GM12878 (cell line): ENCODE results near the gene NEDD8. TPM values are rescaled to one million over a fixed set of nuclear protein-coding genes. Genes with fewer than 3 reads are reported as not detected.

Experiments
- ATF7 ChIP-seq: fragments of 450-650 bp; IDR thresholded peaks from 2 replicates; pipeline ENCODE4 v1.6.1; 2016; ENCODE audit warnings: low read depth, mild to moderate bottlenecking
- BACH1 ChIP-seq: fragments of 450-650 bp; IDR thresholded peaks from 2 replicates; pipeline ENCODE4 v1.6.1; 2017; ENCODE audit warnings: mild to moderate bottlenecking, borderline replicate concordance
- BHLHE40 ChIP-seq, 2 experiments: fragments of 450-650 bp in 1 of 2; IDR thresholded peaks; 2 replicates each; pipeline ENCODE4 v1.6.1; 2011 to 2017; ENCODE audit warnings: low read depth in 2 of 2, borderline replicate concordance in 1 of 2, improper control_type of control experiment in 1 of 2, low read length in 1 of 2, mild to moderate bottlenecking in 1 of 2
- CBFB ChIP-seq: IDR thresholded peaks from 2 replicates; pipeline ENCODE4 v1.6.1; 2016; ENCODE audit warnings: antibody characterized with exemption, low read depth
- E2F8 ChIP-seq: fragments of 450-650 bp; IDR thresholded peaks from 2 replicates; pipeline ENCODE4 v1.6.1; 2018; ENCODE audit warnings: mild to moderate bottlenecking, low read depth, moderate library complexity; ENCODE audit not compliant: partially characterized antibody
- EED ChIP-seq: sonication (generic); IDR thresholded peaks from 2 replicates; pipeline ENCODE4 v1.6.1; 2016; ENCODE audit warnings: antibody characterized with exemption, low read depth
- ELK1 ChIP-seq: IDR thresholded peaks from 2 replicates; pipeline ENCODE4 v1.6.1; 2012; ENCODE audit warnings: low read depth, low read length, improper control_type of control experiment
- IKZF1 ChIP-seq: fragments of 450-650 bp; conservative IDR thresholded peaks from 2 replicates; pipeline ENCODE4 v1.6.1; 2017; ENCODE audit warnings: antibody characterized with exemption, mild to moderate bottlenecking
- JUNB ChIP-seq: IDR thresholded peaks from 2 replicates; pipeline ENCODE4 v1.6.1; 2016; ENCODE audit warnings: antibody characterized with exemption, mild to moderate bottlenecking
- JUND ChIP-seq: IDR thresholded peaks from 2 replicates; pipeline ENCODE4 v1.6.1; 2012; ENCODE audit warnings: low read depth, mild to moderate bottlenecking, low read length, improper control_type of control experiment, moderate library complexity
- MEF2B ChIP-seq: fragments of 450-650 bp; IDR thresholded peaks from 2 replicates; pipeline ENCODE4 v1.6.1; 2018; ENCODE audit warnings: mild to moderate bottlenecking, moderate library complexity; ENCODE audit not compliant: partially characterized antibody, poor library complexity, severe bottlenecking
- NBN ChIP-seq: fragments of 450-650 bp; IDR thresholded peaks from 2 replicates; pipeline ENCODE4 v1.6.1; 2016
- PAX5 ChIP-seq: IDR thresholded peaks from 2 replicates; pipeline ENCODE4 v1.6.1; 2011; ENCODE audit warnings: low read depth, low read length, borderline replicate concordance
- RAD51 ChIP-seq: fragments of 450-650 bp; IDR thresholded peaks from 2 replicates; pipeline ENCODE4 v1.6.1; 2016; ENCODE audit warnings: moderate library complexity, mild to moderate bottlenecking, inconsistent platforms
- RFX5 ChIP-seq: IDR thresholded peaks from 2 replicates; pipeline ENCODE4 v1.6.1; 2011; ENCODE audit warnings: low read depth, low read length, improper control_type of control experiment
- SMARCA5 ChIP-seq: fragments of 450-650 bp; IDR thresholded peaks from 2 replicates; pipeline ENCODE4 v1.6.1; 2017; ENCODE audit warnings: mild to moderate bottlenecking
- SMC3 ChIP-seq: IDR thresholded peaks from 2 replicates; pipeline ENCODE4 v1.6.1; 2011; ENCODE audit warnings: low read length, improper control_type of control experiment, borderline replicate concordance
- SPI1 ChIP-seq: IDR thresholded peaks from 2 replicates; pipeline ENCODE4 v1.6.1; 2011; ENCODE audit warnings: low read depth, mild to moderate bottlenecking, low read length, moderate library complexity, borderline replicate concordance; ENCODE audit not compliant: insufficient read depth
- SUPT20H ChIP-seq: IDR thresholded peaks from 2 replicates; pipeline ENCODE4 v1.6.1; 2011; ENCODE audit warnings: low read depth, mild to moderate bottlenecking, low read length, moderate library complexity, borderline replicate concordance; ENCODE audit not compliant: control insufficient read depth
- TCF7 ChIP-seq: IDR thresholded peaks from 2 replicates; pipeline ENCODE4 v1.6.1; 2014; ENCODE audit warnings: antibody characterized with exemption, borderline replicate concordance
- ZNF592 ChIP-seq: fragments of 450-650 bp; IDR thresholded peaks from 2 replicates; pipeline ENCODE4 v1.6.1; 2017; ENCODE audit warnings: mild to moderate bottlenecking, moderate library complexity
- polyA plus RNA-seq, 11 experiments: library from polyadenylated mRNA; depleted of rRNA in 4 of 11; unstranded in 6 of 11; stranded (reverse) in 5 of 11; fragments of >200 nt; fragmentation: Nextera tagmentation in 4 of 11; fragmentation: Illumina TruSeq in 1 of 11; extraction: Ambion mirVana in 4 of 11; extraction: Trizol in 1 of 11; gene quantifications; 1 replicate in 1 of 11; 2 replicates in 10 of 11; pipeline versions ENCODE4 v1.2.1 to v1.2.3, GENCODE V29; 2011 to 2016; ENCODE audit warnings: inconsistent platforms in 2 of 11, missing spikeins in 2 of 11, low read depth in 1 of 11
- total RNA-seq, 4 experiments: library from RNA; depleted of rRNA in 3 of 4; stranded (reverse); fragments of >200 nt in 3 of 4; fragmentation: Illumina TruSeq in 1 of 4; extraction: Trizol in 1 of 4; gene quantifications; 2 replicates each; pipeline versions ENCODE4 v1.2.1 to v1.2.3, GENCODE V29; 2013 to 2021

NEDD8 gene
- total and polyA plus RNA-seq, 10 of the 15 experiments (the other 5 are each of a cell fraction or from before 2014, with no cell fraction given) = 164 to 991 (median 300) TPM

DNA sequence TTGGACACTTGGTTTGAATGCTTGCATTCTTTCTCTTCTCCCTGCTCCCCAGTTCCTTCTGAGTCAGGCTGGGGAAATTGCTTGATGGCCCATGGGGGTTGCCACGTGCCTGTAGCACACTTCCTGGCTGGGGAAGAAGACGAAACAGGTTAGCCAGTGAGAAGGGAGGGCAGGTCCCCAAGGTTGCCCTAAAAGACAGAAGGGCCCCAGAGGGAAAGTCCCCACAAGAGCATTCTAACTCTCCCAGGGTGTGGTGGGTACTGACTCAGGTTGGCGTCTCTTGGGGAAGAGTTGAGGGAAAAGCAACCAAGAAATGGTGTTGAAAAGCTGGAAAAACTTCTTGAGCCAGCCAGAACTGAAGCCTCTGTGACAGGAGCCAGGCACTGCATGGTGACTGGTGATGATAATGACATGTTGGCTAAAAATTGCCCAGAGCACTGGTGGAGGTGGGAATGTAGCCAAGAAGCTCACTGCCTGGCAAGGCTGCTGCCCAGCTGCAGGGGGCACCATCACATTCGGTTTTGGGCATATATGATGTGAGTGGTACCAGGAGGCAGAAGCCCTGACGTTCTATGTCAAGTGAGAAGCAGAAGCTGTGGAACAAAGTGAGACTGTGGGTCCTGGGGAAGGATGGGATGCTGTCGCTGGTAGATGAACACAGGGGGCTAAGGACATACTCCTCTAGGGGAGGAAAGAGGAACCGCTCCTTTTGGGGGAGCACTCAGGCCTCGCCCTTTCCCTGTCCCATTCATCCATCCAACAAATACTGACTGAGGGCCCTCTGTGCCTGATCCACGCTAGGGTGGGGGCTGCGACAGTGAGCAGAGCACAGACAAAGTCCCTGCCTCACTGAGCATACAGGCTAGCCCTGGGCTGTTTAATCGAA is 47.4 kb upstream of the NEDD8 start (continued):
- TF ChIP-seq BHLHE40 (IDR thresholded peaks at IDR 0.05; ENCODE audit: borderline replicate concordance in 1 of 2, low read depth in 2 of 2, low read length in 1 of 2) (peak; percentile 91 to 93), ELK1 (no peak), SPI1 (peak; percentile 66; the same call in 1 of the 2 replicates), SMARCA5 (0 out of 2 replicates have a peak, but pooled peaks have one; percentile 29), ATF7 (peak; percentile 13; the same call in 1 of the 2 replicates), RFX5 (0 out of 2 replicates have a peak, but pooled peaks have one; percentile 27), PAX5 (no peak), BACH1 (no peak), MEF2B (peak; percentile 80), E2F8 (no peak), TCF7 (no peak), JUNB (no peak), CBFB (no peak), RAD51 (peak; percentile 72; the same call in 1 of the 2 replicates), ZNF592 (no peak), EED (peak; percentile 51), SUPT20H (no peak), NBN (0 out of 2 replicates have a peak, but pooled peaks have one; percentile 37), IKZF1 (peak; percentile 53), SMC3 (peak; percentile 36; the same call in 1 of the 2 replicates), JUND (no peak)
